ENCODE results near the gene EDC3.

EDC3 gene

DNA sequence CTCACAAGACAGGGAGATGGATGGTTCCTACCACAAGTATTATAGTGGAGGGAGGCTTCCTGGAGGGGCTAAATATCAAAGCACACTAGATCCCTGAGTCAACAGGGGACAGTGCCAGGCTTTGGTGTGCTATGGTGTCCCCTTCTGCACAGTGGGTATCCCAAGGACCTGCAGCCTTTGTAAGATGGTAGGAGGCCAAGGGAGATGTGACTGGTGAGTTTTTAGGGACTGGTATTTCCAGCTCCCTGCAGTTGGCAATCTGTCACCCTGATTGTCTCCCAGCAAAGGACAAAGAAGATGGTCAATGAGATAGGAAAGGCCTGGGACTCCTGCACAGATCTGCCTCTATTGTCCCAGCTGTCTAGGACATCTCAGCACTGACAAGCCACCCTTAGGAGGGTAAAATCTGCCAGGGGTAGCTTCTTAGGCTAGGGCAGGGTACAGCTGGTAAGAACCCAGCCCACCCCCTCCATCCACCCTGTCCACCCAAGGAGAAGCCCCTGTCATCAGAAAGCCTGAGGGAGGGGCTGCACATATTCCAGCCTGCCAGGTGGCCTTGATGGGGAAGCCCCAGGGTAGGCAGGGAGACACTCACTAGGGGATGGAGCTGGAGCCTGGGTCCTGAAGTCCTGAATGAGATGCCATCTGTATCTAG lies 28.9 kb upstream of the EDC3 start:
- no peak for DNase-seq (ENCODE audit: low read depth)
- TF ChIP-seq, protein P1, sequence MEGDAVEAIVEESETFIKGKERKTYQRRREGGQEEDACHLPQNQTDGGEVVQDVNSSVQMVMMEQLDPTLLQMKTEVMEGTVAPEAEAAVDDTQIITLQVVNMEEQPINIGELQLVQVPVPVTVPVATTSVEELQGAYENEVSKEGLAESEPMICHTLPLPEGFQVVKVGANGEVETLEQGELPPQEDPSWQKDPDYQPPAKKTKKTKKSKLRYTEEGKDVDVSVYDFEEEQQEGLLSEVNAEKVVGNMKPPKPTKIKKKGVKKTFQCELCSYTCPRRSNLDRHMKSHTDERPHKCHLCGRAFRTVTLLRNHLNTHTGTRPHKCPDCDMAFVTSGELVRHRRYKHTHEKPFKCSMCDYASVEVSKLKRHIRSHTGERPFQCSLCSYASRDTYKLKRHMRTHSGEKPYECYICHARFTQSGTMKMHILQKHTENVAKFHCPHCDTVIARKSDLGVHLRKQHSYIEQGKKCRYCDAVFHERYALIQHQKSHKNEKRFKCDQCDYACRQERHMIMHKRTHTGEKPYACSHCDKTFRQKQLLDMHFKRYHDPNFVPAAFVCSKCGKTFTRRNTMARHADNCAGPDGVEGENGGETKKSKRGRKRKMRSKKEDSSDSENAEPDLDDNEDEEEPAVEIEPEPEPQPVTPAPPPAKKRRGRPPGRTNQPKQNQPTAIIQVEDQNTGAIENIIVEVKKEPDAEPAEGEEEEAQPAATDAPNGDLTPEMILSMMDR (conservative IDR thresholded peaks at IDR 0.05; ENCODE audit: control insufficient read depth, insufficient read depth, low read depth, low read length) = no peak

DNA sequence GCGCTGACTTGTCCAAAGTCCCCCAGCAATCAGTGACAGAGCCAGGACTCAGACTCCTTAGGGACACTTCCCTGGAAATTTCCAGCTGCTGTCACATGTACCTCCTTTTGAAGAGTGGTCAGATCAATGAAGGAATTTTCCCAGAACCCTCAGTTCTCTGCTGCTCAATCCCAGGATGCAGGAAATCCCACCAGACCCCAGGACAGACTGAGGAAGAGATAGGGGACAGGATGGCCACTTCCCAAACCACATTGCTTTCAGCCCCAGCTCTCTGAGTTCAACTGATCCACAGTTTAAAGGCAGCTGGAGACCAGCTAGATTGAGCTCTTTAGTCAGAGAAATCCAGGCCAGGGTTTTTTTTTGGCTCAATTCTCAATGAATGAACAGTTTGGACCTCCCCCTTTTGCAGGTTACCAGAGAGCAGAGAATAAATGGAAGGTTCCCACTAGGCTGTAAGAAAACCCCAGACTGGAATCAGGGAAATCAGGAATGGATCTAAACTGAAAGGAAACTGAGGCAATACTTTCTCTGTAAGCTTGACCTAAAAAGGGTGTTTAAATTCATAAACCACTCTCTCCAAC lies 28.0 kb upstream of the EDC3 start:
- peak; percentile 31 for DNase-seq (ENCODE audit: low read depth)
- TF ChIP-seq, protein P1 (conservative IDR thresholded peaks at IDR 0.05; ENCODE audit: control insufficient read depth, insufficient read depth, low read depth, low read length) = no peak
- H3K4me3 ChIP-seq (ENCODE audit: control insufficient read depth, low read depth, low read length) = no peak overlapping the region

More for the DNA sequence above, 28.9 kb upstream of the EDC3 start:
- no peak overlapping the region for H3K4me3 ChIP-seq (ENCODE audit: control insufficient read depth, low read depth, low read length)

DNA sequence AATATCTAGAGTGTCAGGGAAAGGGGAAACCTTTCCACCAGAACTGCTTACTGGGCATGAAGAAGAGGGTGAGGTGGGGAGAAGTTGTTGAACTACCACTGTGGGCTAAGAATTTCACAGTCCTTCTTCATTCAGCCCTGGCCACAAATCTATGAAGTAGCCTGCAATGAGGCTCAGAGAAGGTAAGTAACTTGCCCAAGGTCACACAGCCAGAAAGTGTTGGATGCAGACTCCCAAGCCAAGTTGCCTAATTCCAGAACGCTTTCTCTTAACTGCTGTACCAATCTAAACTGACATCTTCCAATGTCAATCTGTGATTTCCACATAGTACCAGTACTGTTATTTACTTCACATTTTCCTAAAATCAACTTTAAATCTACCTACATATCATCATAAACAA lies 27.4 kb upstream of the EDC3 start:
- H3K4me3 ChIP-seq (ENCODE audit: control insufficient read depth, low read depth, low read length) = no peak overlapping the region
- TF ChIP-seq, protein P1 (conservative IDR thresholded peaks at IDR 0.05; ENCODE audit: control insufficient read depth, insufficient read depth, low read depth, low read length) = no peak
- DNase-seq (ENCODE audit: low read depth) = no peak

DNA sequence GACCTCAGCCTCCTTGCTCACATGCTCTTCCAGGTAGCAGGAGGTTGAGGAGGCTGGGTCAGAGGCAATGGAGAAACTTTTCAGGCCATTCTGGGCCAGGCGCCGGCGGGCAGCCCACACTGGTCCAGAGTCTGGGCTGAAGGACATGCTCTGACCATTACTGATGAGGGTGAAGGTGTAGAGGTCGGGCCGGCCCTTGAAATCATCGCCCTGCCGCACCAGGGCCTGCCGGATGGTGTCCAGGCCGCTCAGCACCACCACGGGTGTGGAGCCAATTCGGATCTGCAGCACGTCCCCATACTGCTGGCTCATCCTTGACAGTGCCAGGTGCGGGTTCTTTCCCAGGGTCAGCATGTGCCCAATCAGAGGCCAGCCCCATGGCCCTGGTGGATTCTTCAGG lies 26.8 kb upstream of the EDC3 start:
- TF ChIP-seq, protein P1 (conservative IDR thresholded peaks at IDR 0.05; ENCODE audit: control insufficient read depth, insufficient read depth, low read depth, low read length) = no peak
- H3K4me3 ChIP-seq (ENCODE audit: control insufficient read depth, low read depth, low read length) = no peak overlapping the region
- DNase-seq (ENCODE audit: low read depth) = no peak

DNA sequence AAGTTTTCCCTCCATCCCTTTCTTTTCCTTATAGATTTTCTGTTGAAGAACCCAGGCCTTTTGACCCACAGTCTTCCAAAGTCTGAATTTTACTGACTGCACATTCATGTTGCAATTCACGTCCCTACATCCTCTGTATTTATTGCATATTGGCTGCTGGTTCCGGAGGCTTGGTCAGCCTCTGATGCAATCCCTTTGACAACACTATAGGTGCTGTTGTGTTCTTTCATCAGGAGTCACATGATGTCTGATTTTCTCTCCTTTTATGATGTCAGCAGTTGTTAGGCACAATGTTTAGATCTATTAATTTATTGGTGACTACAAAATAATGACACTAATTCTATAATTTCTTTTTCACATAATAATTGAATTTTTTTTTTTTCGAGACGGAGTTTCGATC lies 20.8 kb upstream of the EDC3 start:
- no peak overlapping the region for H3K4me3 ChIP-seq (ENCODE audit: control insufficient read depth, low read depth, low read length)
- TF ChIP-seq, protein P1 (conservative IDR thresholded peaks at IDR 0.05; ENCODE audit: control insufficient read depth, insufficient read depth, low read depth, low read length) = no peak
- DNase-seq (ENCODE audit: low read depth) = peak; percentile 15

DNA sequence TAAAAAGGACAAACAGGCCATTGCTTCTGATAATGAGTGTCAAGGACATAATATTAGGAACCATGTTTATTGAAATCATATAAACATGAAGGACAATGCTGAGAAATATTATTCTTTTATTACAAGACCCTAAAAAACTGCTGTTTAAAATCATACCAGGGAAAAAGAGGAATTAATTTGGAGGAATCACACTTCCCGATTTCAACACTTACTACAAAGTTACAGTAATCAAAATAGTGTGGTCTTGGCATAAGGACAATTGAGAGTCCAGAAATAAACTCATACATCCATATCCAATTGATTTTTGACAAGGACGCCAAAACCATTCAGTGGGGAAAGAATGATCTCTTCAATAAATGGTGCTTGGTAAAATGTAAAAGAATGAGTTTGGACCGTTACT lies 16.5 kb upstream of the EDC3 start:
- H3K4me3 ChIP-seq (ENCODE audit: control insufficient read depth, low read depth, low read length) = no peak overlapping the region
- TF ChIP-seq, protein P1 (conservative IDR thresholded peaks at IDR 0.05; ENCODE audit: control insufficient read depth, insufficient read depth, low read depth, low read length) = no peak
- DNase-seq (ENCODE audit: low read depth) = no peak

Measured in fibroblast of mammary gland (primary cell).